ENCODE measurements around the gene C10orf90. TPM values are rescaled to one million over a fixed set of nuclear protein-coding genes. Genes with fewer than 3 reads are reported as not detected.

The C10orf90 gene
- total and polyA plus RNA-seq, 4 donors: 0.05 to 0.25 TPM; not detected in 2

- 84% methylated on average over 5 of the region's 5 CpGs for WGBS
- Histone ChIP-seq H3K36me3 (ENCODE audit: control insufficient read depth in 4 of 4, insufficient read depth in 3 of 4, low read depth in 1 of 4, low read length in 3 of 4) (no peaks in the 10 kb centered on the region), H3K4me1 (ENCODE audit: control insufficient read depth in 4 of 4, insufficient read depth in 4 of 4, low read length in 3 of 4) (no peaks in the 10 kb centered on the region), H3K9me3 (ENCODE audit: control insufficient read depth in 4 of 4, low read length in 3 of 4) (no peaks in the 10 kb centered on the region), H3K27ac (ENCODE audit: low read depth in 1 of 2, low read length in 2 of 2) (no peak overlapping the region), H3K27me3 (ENCODE audit: control insufficient read depth in 4 of 4, insufficient read depth in 4 of 4, low read length in 3 of 4) (peaks cover 0 to 2% (median 0%) of the 10 kb centered on the region in 4 donors), H3K4me3 (ENCODE audit: low read depth in 1 of 3, low read length in 3 of 3) (no peak overlapping the region), H3K9ac (ENCODE audit: low read depth in 1 of 2, low read length in 2 of 2) (no peak overlapping the region)
- TF ChIP-seq CTCF (IDR thresholded peaks at IDR 0.05; ENCODE audit: low read depth, low read length, missing input control): no peak
- TF ChIP-seq RAD21 (IDR thresholded peaks at IDR 0.05): no peak
- no peak for TF ChIP-seq HNF4G (IDR thresholded peaks at IDR 0.05)
- no peak for TF ChIP-seq GABPA (IDR thresholded peaks at IDR 0.05 in 1 of 2, conservative IDR thresholded peaks at IDR 0.05 in 1 of 2)
- no peak for TF ChIP-seq YY1 (IDR thresholded peaks at IDR 0.05)
- TF ChIP-seq SP1 (IDR thresholded peaks at IDR 0.05): no peak
- TF ChIP-seq HNF4A (conservative IDR thresholded peaks at IDR 0.05): no peak
- no peak for TF ChIP-seq ATF3 (IDR thresholded peaks at IDR 0.05)
- TF ChIP-seq JUND (IDR thresholded peaks at IDR 0.05): no peak
- TF ChIP-seq, protein P1, sequence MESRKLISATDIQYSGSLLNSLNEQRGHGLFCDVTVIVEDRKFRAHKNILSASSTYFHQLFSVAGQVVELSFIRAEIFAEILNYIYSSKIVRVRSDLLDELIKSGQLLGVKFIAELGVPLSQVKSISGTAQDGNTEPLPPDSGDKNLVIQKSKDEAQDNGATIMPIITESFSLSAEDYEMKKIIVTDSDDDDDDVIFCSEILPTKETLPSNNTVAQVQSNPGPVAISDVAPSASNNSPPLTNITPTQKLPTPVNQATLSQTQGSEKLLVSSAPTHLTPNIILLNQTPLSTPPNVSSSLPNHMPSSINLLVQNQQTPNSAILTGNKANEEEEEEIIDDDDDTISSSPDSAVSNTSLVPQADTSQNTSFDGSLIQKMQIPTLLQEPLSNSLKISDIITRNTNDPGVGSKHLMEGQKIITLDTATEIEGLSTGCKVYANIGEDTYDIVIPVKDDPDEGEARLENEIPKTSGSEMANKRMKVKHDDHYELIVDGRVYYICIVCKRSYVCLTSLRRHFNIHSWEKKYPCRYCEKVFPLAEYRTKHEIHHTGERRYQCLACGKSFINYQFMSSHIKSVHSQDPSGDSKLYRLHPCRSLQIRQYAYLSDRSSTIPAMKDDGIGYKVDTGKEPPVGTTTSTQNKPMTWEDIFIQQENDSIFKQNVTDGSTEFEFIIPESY (IDR thresholded peaks at IDR 0.05): no peak
- TF ChIP-seq FOXA1 (IDR thresholded peaks at IDR 0.05): no peak
- no peak for TF ChIP-seq FOXA2 (IDR thresholded peaks at IDR 0.05)
- no peak for DNase-seq (ENCODE audit: low spot score)
Observed at GRCh38 chr10:126637501-126637900, 33.0 kb downstream of the C10orf90 start.

DNA sequence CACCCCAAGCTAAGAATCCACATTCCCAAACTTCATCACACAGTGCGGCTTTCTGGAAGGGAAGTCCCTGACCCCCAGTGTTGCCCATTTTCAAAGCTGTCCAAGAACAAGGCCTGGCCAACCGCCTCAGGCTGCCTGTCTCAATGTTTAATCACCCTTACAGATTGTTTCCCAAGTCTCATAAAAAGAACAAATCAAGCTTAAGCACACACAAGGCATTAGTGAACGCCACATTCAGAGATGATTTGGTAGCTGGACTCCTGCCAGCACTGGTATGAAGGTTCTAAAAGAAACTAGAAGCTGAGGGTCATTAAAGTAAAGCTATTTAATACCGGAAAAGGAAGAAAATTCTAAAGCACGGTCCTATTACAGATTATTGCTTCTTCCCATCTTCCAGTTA, 35.6 kb downstream of the C10orf90 start:
- H3K4me3 ChIP-seq (ENCODE audit: low read depth in 1 of 3, low read length in 3 of 3): no peak overlapping the region
- TF ChIP-seq EGR1 (IDR thresholded peaks at IDR 0.05; ENCODE audit: low read depth in 2 of 2): no peak
- TF ChIP-seq, protein P2, sequence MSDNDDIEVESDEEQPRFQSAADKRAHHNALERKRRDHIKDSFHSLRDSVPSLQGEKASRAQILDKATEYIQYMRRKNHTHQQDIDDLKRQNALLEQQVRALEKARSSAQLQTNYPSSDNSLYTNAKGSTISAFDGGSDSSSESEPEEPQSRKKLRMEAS (IDR thresholded peaks at IDR 0.05): no peak
- TF ChIP-seq RXRA (IDR thresholded peaks at IDR 0.05): no peak
- TF ChIP-seq FOXA1 (IDR thresholded peaks at IDR 0.05): no peak
- TF ChIP-seq CTCF (IDR thresholded peaks at IDR 0.05; ENCODE audit: low read depth, low read length, missing input control): no peak
- TF ChIP-seq NR2F2 (IDR thresholded peaks at IDR 0.05): no peak
- TF ChIP-seq SP1 (IDR thresholded peaks at IDR 0.05): no peak
- TF ChIP-seq YY1 (IDR thresholded peaks at IDR 0.05): no peak
- no peak for TF ChIP-seq TAF1 (conservative IDR thresholded peaks at IDR 0.05)
- no peak for TF ChIP-seq JUND (IDR thresholded peaks at IDR 0.05)
- no peak for TF ChIP-seq HNF4A (conservative IDR thresholded peaks at IDR 0.05)
- H3K9me3 ChIP-seq (ENCODE audit: control insufficient read depth in 4 of 4, low read length in 3 of 4): no peaks in the 10 kb centered on the region
- no peaks in the 10 kb centered on the region for H3K27me3 ChIP-seq (ENCODE audit: control insufficient read depth in 4 of 4, insufficient read depth in 4 of 4, low read length in 3 of 4)
- no peak overlapping the region for H3K27ac ChIP-seq (ENCODE audit: low read depth in 1 of 2, low read length in 2 of 2)
- WGBS: 76% methylated on average over 5 of the region's 5 CpGs
- no peaks in the 10 kb centered on the region for H3K4me1 ChIP-seq (ENCODE audit: control insufficient read depth in 4 of 4, insufficient read depth in 4 of 4, low read length in 3 of 4)
- H3K36me3 ChIP-seq (ENCODE audit: control insufficient read depth in 4 of 4, insufficient read depth in 3 of 4, low read depth in 1 of 4, low read length in 3 of 4): no peaks in the 10 kb centered on the region
- DNase-seq (ENCODE audit: low spot score): no peak
- H3K9ac ChIP-seq (ENCODE audit: low read depth in 1 of 2, low read length in 2 of 2): no peak overlapping the region

Measured in liver (tissue), 9 donors.